ENCODE data around the gene UBE2H. TPM values are rescaled to one million over a fixed set of nuclear protein-coding genes. Genes with fewer than 3 reads are reported as not detected.

Gene UBE2H
- total RNA-seq, 1 donor from 2014 or later, result 194 TPM

DNA sequence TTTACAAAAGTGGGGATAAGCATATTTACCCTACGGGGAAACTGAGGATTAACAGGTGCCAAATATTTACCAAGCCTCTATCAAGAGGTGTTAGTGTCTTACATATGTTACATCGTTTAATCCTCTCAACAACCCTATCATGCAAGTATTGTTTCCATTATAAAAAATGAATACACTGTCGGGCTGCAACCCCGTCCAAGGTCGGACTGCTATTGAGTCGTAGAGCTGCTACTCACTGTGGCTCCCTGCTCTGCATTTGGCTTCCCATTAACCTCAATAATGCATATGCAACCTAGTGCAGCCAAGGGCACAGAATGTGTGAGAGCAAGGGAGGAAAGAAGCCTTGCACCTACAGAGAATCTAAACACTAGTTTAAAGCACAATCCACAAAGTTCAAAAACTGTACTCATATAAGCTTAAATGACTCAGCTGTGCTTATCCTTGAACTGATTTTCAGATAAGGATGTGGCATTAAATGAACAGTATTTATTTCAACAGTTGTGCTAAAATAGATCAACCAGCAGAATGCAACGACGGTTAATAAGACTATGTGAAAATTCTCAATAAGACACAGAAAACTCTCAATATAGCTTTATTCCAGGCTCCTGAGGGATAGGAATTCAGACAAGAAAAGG is 49.9 kb downstream of the UBE2H start:
- no peak overlapping the region for H2AFZ ChIP-seq (ENCODE audit: low read depth, low read length)
- Mint-ChIP-seq H3K36me3 (ENCODE audit: low read depth, unreplicated experiment) (peaks cover 19% of the 10 kb centered on the region), H3K4me3 (ENCODE audit: unreplicated experiment) (no peak overlapping the region), H3K27me3 (ENCODE audit: low read depth, unreplicated experiment) (no peaks in the 10 kb centered on the region), H3K4me1 (ENCODE audit: low read depth, unreplicated experiment) (peaks cover 27% of the 10 kb centered on the region), H3K27ac (ENCODE audit: unreplicated experiment) (no peak overlapping the region), H3K9me3 (ENCODE audit: unreplicated experiment) (no peaks in the 10 kb centered on the region)
- H3K27me3 ChIP-seq (ENCODE audit: insufficient read depth, low read length), result no peaks in the 10 kb centered on the region
- peaks cover 91% of the 10 kb centered on the region for H4K20me1 ChIP-seq (ENCODE audit: insufficient read depth, low read length)
- DNase-seq (ENCODE audit: low read depth) (no peak), FAIRE-seq (no peak)
- no peak overlapping the region for H3K4me2 ChIP-seq (ENCODE audit: low read length)
- H3K36me3 ChIP-seq (ENCODE audit: insufficient read depth, low read length), result peaks cover 8% of the 10 kb centered on the region
- no peaks in the 10 kb centered on the region for H3K9me3 ChIP-seq (ENCODE audit: insufficient read depth, low read depth, low read length)
- H3K4me3 ChIP-seq (ENCODE audit: insufficient read depth, low read depth, low read length), result no peak overlapping the region
- TF ChIP-seq, protein P1, sequence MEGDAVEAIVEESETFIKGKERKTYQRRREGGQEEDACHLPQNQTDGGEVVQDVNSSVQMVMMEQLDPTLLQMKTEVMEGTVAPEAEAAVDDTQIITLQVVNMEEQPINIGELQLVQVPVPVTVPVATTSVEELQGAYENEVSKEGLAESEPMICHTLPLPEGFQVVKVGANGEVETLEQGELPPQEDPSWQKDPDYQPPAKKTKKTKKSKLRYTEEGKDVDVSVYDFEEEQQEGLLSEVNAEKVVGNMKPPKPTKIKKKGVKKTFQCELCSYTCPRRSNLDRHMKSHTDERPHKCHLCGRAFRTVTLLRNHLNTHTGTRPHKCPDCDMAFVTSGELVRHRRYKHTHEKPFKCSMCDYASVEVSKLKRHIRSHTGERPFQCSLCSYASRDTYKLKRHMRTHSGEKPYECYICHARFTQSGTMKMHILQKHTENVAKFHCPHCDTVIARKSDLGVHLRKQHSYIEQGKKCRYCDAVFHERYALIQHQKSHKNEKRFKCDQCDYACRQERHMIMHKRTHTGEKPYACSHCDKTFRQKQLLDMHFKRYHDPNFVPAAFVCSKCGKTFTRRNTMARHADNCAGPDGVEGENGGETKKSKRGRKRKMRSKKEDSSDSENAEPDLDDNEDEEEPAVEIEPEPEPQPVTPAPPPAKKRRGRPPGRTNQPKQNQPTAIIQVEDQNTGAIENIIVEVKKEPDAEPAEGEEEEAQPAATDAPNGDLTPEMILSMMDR (IDR thresholded peaks at IDR 0.05; ENCODE audit: insufficient read depth, low read depth, low read length), result no peak
- no peak for TF ChIP-seq EZH2 (IDR thresholded peaks at IDR 0.05; ENCODE audit: insufficient read depth, low read length)
- peaks cover 89% of the 10 kb centered on the region for H3K79me2 ChIP-seq (ENCODE audit: insufficient read depth, low read length)
- no peak overlapping the region for H3K9ac ChIP-seq (ENCODE audit: low read length)
- no peak overlapping the region for H3K27ac ChIP-seq (ENCODE audit: low read depth, low read length)
- peaks cover 16% of the 10 kb centered on the region for H3K4me1 ChIP-seq (ENCODE audit: insufficient read depth, low read length)

DNA sequence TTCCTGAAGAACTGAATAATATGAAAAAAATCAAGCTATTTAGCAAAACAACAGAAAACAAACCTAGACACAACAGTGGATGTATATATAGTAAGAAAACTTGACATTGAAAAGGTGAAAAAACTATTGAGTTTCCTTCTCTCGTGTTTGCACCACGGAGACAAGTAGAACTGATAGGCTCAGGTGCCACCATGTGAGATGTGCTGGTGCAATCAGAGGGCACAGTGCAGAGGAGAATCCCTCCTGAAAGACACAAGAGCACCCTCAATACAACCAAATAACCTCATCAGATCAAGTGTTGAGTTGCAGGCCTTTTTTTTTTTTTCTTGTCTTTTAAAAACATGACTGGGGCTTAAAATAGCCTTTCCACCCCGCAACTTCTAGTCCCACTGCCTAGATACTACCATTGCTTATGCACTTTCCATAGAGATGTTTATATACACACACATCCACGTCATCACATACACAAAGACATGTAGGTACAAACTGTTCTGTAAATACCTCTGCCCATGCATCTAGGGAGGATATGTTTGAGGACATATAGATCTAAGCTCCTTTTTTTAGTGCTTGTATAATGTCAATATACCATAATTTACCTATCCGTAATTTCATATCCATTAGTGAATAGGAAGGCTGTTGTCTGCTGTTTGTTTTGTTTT is 54.1 kb downstream of the UBE2H start:
- FAIRE-seq, result no peak
- H3K4me1 Mint-ChIP-seq (ENCODE audit: low read depth, unreplicated experiment), result peaks cover 6% of the 10 kb centered on the region

More for the DNA sequence above, 54.1 kb downstream of the UBE2H start:
- Histone ChIP-seq H3K27ac (ENCODE audit: low read depth, low read length) (no peak overlapping the region), H3K4me1 (ENCODE audit: insufficient read depth, low read length) (peaks cover 15% of the 10 kb centered on the region), H3K9ac (ENCODE audit: low read length) (no peak overlapping the region), H3K4me2 (ENCODE audit: low read length) (no peak overlapping the region), H4K20me1 (ENCODE audit: insufficient read depth, low read length) (peaks cover 88% of the 10 kb centered on the region), H2AFZ (ENCODE audit: low read depth, low read length) (no peak overlapping the region), H3K9me3 (ENCODE audit: insufficient read depth, low read depth, low read length) (no peaks in the 10 kb centered on the region), H3K4me3 (ENCODE audit: insufficient read depth, low read depth, low read length) (no peak overlapping the region), H3K79me2 (ENCODE audit: insufficient read depth, low read length) (peaks cover 87% of the 10 kb centered on the region), H3K27me3 (ENCODE audit: insufficient read depth, low read length) (no peaks in the 10 kb centered on the region), H3K36me3 (ENCODE audit: insufficient read depth, low read length) (peaks cover 15% of the 10 kb centered on the region)
- no peak for DNase-seq (ENCODE audit: low read depth)
- H3K27ac Mint-ChIP-seq (ENCODE audit: unreplicated experiment), result no peak overlapping the region
- peaks cover 12% of the 10 kb centered on the region for H3K36me3 Mint-ChIP-seq (ENCODE audit: low read depth, unreplicated experiment)
- TF ChIP-seq, protein P1 (IDR thresholded peaks at IDR 0.05; ENCODE audit: insufficient read depth, low read depth, low read length), result no peak
- TF ChIP-seq EZH2 (IDR thresholded peaks at IDR 0.05; ENCODE audit: insufficient read depth, low read length), result no peak
- no peak overlapping the region for H3K4me3 Mint-ChIP-seq (ENCODE audit: unreplicated experiment)
- no peaks in the 10 kb centered on the region for H3K9me3 Mint-ChIP-seq (ENCODE audit: unreplicated experiment)
- no peaks in the 10 kb centered on the region for H3K27me3 Mint-ChIP-seq (ENCODE audit: low read depth, unreplicated experiment)
